A549 (cell line): Measurements from ENCODE around the gene IL4I1. TPM values are rescaled to one million over a fixed set of nuclear protein-coding genes. Genes with fewer than 3 reads are reported as not detected.

ENCODE experiments used
- ATAC-seq, 2 experiments: fragments of 200-7000 bp in 1 of 2; fragments of >200 bp in 1 of 2; cut with Nextera tagmentation in 1 of 2; cut with Tn5 transposase in 1 of 2; 3 replicates each; pipeline versions ENCODE4 v1.8.0 to v1.9.1; 2018 to 2020; ENCODE audit warnings: mild to moderate bottlenecking in 1 of 2, moderate library complexity in 1 of 2
- CTCF ChIA-PET: fragments of 300-600 bp; sonication (Branson Sonifier 250); formaldehyde crosslinking; extraction: SDS; loops from one replicate; lab custom pipeline; 2021; ENCODE audit warnings: antibody characterized with exemption, inconsistent platforms; lab: Yijun Ruan, JAX
- POLR2A ChIA-PET: fragments of 350-600 bp; formaldehyde crosslinking; extraction: SDS; loops from one replicate; lab custom pipeline; 2021; ENCODE audit warnings: antibody characterized with exemption, inconsistent platforms; lab: Yijun Ruan, JAX
- DNase-seq, 2 experiments: peaks; one replicate each; pipeline versions ENCODE4 v3.0.0 to v3.0.0-alpha.2; 2011 to 2016; ENCODE audit warnings: low read depth in 1 of 2, low spot score in 1 of 2
- FAIRE-seq: peaks from 2 replicates; lab custom pipeline; 2011; peaks lifted over from hg19 to GRCh38; lab: Jason Lieb, UNC
- H3K27ac ChIP-seq, 2 experiments: fragments of >200 bp; sonication (Bioruptor Twin); formaldehyde crosslinking; 3 replicates each; pipeline ENCODE4 v1.5.1; 2016 to 2017
- H3K4me1 ChIP-seq: fragments of >200 bp; sonication (Bioruptor Twin); formaldehyde crosslinking; 3 replicates; pipeline ENCODE4 v1.6.1; 2016
- H3K4me2 ChIP-seq: fragments of >200 bp; sonication (Bioruptor Twin); formaldehyde crosslinking; 3 replicates; pipeline ENCODE4 v1.6.1; 2016
- H3K4me3 ChIP-seq: fragments of >200 bp; sonication (Bioruptor Twin); formaldehyde crosslinking; 3 replicates; pipeline ENCODE4 v1.5.1; 2016
- H3K9me3 ChIP-seq: fragments of >200 bp; sonication (Bioruptor Twin); formaldehyde crosslinking; 3 replicates; pipeline ENCODE4 v1.6.1; 2016
- BHLHE40 ChIP-seq: IDR thresholded peaks from 2 replicates; pipeline ENCODE4 v1.6.1; 2012; ENCODE audit warnings: low read depth, low read length, inconsistent platforms
- CHD2 ChIP-seq: fragments of 150-350 bp; IDR thresholded peaks from 2 replicates; pipeline ENCODE4 v1.6.1; 2014; ENCODE audit warnings: low read length; ENCODE audit not compliant: partially characterized antibody
- EP300 ChIP-seq, 2 experiments: fragments of >200 bp; sonication (Bioruptor Twin); formaldehyde crosslinking; IDR thresholded peaks; 2 replicates in 1 of 2; 3 replicates in 1 of 2; pipeline ENCODE4 v1.6.1; 2016 to 2017
- FOXS1 ChIP-seq: fragments of 250-450 bp; sonication (Bioruptor Pico); IDR thresholded peaks from 2 replicates; pipeline ENCODE4 v1.5.0; 2020; ENCODE audit warnings: mild to moderate bottlenecking, moderate library complexity
- HDAC2 ChIP-seq: fragments of 200-600 bp; sonication (generic); IDR thresholded peaks from 2 replicates; pipeline ENCODE4 v1.6.1; 2016
- HOXB5 ChIP-seq: fragments of 250-450 bp; sonication (Bioruptor Pico); IDR thresholded peaks from 2 replicates; pipeline ENCODE4 v1.5.0; 2020; ENCODE audit warnings: mild to moderate bottlenecking, moderate library complexity
- JUNB ChIP-seq: fragments of >200 bp; sonication (Bioruptor Twin); formaldehyde crosslinking; IDR thresholded peaks from 2 replicates; pipeline ENCODE4 v1.6.1; 2016
- MAFK ChIP-seq: fragments of 450-650 bp; IDR thresholded peaks from 2 replicates; pipeline ENCODE4 v1.6.1; 2014; ENCODE audit not compliant: partially characterized antibody
- MYC ChIP-seq: IDR thresholded peaks from 2 replicates; pipeline ENCODE4 v1.6.1; 2012; ENCODE audit warnings: mild to moderate bottlenecking, inconsistent platforms, low read length, improper control_type of control experiment, borderline replicate concordance
- NFE2L2 ChIP-seq: fragments of 150-350 bp; conservative IDR thresholded peaks from 2 replicates; pipeline ENCODE4 v1.6.1; 2014; ENCODE audit warnings: low read length
- POLR2A ChIP-seq: IDR thresholded peaks from 2 replicates; pipeline ENCODE4 v1.6.1; 2012; ENCODE audit warnings: mild to moderate bottlenecking, low read length
- POLR2AphosphoS2 ChIP-seq: conservative IDR thresholded peaks from 2 replicates; pipeline ENCODE4 v1.6.1; 2012; ENCODE audit warnings: low read length, improper control_type of control experiment, inconsistent platforms
- RAD21 ChIP-seq, 2 experiments: fragments of >200 bp in 1 of 2; sonication (Bioruptor Twin) in 1 of 2; formaldehyde crosslinking in 1 of 2; IDR thresholded peaks in 1 of 2; conservative IDR thresholded peaks in 1 of 2; 2 replicates in 1 of 2; 3 replicates in 1 of 2; pipeline ENCODE4 v1.6.1; 2012 to 2018; ENCODE audit warnings: inconsistent platforms in 1 of 2
- RCOR1 ChIP-seq: fragments of 150-350 bp; IDR thresholded peaks from 2 replicates; pipeline ENCODE4 v1.6.1; 2014; ENCODE audit warnings: antibody characterized with exemption, low read length, low read depth
- RFX5 ChIP-seq: fragments of 450-650 bp; IDR thresholded peaks from 2 replicates; pipeline ENCODE4 v1.7.1; 2014; ENCODE audit warnings: antibody characterized with exemption, mild to moderate bottlenecking, moderate library complexity
- RNF2 ChIP-seq: fragments of 200-600 bp; sonication (generic); IDR thresholded peaks from 2 replicates; pipeline ENCODE4 v1.6.1; 2016; ENCODE audit warnings: low read depth, mild to moderate bottlenecking, antibody characterized with exemption, moderate library complexity, borderline replicate concordance
- TFCP2L1 ChIP-seq: fragments of 250-450 bp; sonication (Bioruptor Pico); IDR thresholded peaks from 2 replicates; pipeline ENCODE4 v1.5.0; 2021; ENCODE audit warnings: mild to moderate bottlenecking
- TP53 ChIP-seq: fragments of 250-450 bp; sonication (Bioruptor Pico); IDR thresholded peaks from 2 replicates; pipeline ENCODE4 v1.5.0; 2021; ENCODE audit warnings: mild to moderate bottlenecking, moderate library complexity
- ZSCAN20 ChIP-seq: fragments of 250-450 bp; sonication (Bioruptor Pico); IDR thresholded peaks from 2 replicates; pipeline ENCODE4 v1.8.0; 2022; ENCODE audit warnings: mild to moderate bottlenecking, moderate library complexity
- WGBS: methylation state at CpG from one replicate; pipeline ENCODE4 v1.1.6; 2017; ENCODE audit errors: missing lambda C conversion rate; 5-methylcytosine and 5-hydroxymethylcytosine counted together
- polyA plus RNA-seq, 4 experiments: library from polyadenylated mRNA; depleted of rRNA in 3 of 4; stranded (reverse); fragments of >200 nt; fragmentation: RNase III in 1 of 4; extraction: RNeasy Plus Mini Kit Qiagen cat#74134 plus additional on column Dnase treatment in 1 of 4; gene quantifications; 2 replicates in 3 of 4; 3 replicates in 1 of 4; pipeline ENCODE4 v1.2.3, GENCODE V29; 2011 to 2017
- TF ChIP-seq, protein P1 (sequence below): IDR thresholded peaks from 2 replicates; pipeline ENCODE4 v1.6.1; 2012
- TF ChIP-seq, protein P2 (sequence below): IDR thresholded peaks from 2 replicates; pipeline ENCODE4 v1.6.1; 2012
- TF ChIP-seq, protein P3 (sequence below): IDR thresholded peaks from 2 replicates; pipeline ENCODE4 v1.6.1; 2012; ENCODE audit warnings: low read depth, borderline replicate concordance
- TF ChIP-seq, protein P4 (sequence below): fragments of 250-450 bp; sonication (Bioruptor Pico); IDR thresholded peaks from 2 replicates; pipeline ENCODE4 v1.5.0; 2020; ENCODE audit warnings: low read depth, mild to moderate bottlenecking, moderate library complexity

Gene IL4I1
- polyA plus RNA-seq, 2 of the 4 experiments (the other 2 are of a cell fraction), result 0.18 to 0.62 TPM

DNA sequence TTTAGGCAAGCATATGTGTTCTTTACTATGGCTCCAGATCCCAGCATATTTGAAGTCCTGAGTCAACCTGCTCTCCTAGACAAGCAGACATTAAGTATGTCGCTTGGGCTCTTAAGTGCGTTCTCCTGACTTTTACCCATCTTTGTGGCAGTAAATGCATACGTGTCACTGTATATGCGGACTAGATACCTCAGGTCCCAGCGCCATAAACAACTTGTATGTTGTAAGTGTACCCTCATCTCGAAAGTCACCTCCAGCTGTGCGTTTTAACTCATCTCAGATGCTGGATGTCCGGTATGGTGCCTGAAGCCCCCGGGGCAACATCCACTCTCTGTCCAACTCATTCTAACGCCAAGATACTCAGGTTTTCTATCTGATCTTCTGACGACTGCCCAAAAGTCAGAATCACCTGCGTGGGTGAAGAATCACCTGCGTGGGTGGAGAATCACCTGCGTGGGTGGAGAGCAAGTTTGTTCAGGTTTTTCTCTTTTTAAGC, 44.0 kb downstream of the IL4I1 start:
- 88% methylated on average over 14 of the region's 14 CpGs for WGBS
- Histone ChIP-seq H3K4me2 (peak overlapping the region; percentile 92), H3K4me1 (peaks cover 17% of the 10 kb centered on the region), H3K9me3 (no peaks in the 10 kb centered on the region), H3K4me3 (peak overlapping the region; percentile 89; the same call in 2 of the 3 replicates), H3K27ac (no peak overlapping the region)
- DNase-seq (no peak), ATAC-seq (no peak), FAIRE-seq (no peak)
- TF ChIP-seq MAFK (no peak), RNF2 (no peak), BHLHE40 (no peak)
- TF ChIP-seq, protein P1, sequence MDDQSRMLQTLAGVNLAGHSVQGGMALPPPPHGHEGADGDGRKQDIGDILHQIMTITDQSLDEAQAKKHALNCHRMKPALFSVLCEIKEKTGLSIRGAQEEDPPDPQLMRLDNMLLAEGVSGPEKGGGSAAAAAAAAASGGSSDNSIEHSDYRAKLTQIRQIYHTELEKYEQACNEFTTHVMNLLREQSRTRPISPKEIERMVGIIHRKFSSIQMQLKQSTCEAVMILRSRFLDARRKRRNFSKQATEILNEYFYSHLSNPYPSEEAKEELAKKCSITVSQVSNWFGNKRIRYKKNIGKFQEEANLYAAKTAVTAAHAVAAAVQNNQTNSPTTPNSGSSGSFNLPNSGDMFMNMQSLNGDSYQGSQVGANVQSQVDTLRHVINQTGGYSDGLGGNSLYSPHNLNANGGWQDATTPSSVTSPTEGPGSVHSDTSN, result peak; percentile 44; the same call in 1 of the 2 replicates
- ChIA-PET CTCF (no interaction called here), POLR2A (no interaction called here)

DNA sequence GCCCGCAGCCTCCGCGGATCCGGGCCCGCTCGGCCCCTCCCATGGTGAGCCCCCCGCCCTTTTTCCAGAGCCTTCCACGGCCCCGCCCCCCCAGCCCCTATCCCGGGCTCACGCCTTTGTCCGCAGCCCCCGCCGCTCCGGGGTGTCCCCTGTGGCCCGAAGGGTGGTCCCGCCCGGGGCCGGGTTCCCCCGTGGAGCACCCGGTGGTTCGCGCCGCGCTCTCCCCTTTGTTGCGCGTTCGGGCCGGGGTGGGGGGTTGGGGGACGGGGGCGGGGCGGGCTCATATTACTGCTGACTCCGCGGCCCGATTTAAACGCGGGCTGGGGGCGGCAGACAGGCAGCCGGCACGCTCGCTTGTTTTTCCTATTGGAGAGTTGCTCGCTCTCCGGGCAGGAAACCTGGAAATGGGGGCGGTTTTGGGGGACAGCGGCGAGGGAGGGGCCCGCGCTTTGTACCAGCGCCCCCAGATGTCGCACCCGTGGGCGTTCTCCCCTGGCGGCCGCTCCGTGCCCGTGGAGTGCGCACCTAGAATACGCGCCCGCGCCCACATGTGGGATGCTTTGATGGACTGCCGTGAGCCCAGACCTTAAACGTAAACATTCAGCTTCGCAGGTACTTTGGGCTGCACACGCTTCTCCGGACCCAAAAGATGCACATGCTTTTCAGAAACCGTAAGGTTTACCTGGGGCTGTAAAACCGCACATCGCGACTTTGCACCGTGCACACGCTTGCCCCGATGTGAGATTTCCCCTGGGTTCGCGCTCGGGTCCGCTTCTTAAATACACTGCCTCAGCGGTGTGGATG, 45.0 kb downstream of the IL4I1 start:
- Histone ChIP-seq H3K4me1 (peaks cover 17% of the 10 kb centered on the region), H3K9me3 (no peaks in the 10 kb centered on the region), H3K4me3 (peak overlapping the region; percentile 89)
- CTCF ChIA-PET, result interaction anchor here (1.0 to 1.3 kb wide), 3 partner anchors 12 to 21 kb away, joined by 3 to 6 read pairs (median 4); no protein-coding TSS in a partner anchor
- no peak for FAIRE-seq
- TF ChIP-seq, protein P1, result peak; percentile 36; the same call in 1 of the 2 replicates
- TF ChIP-seq, protein P2, sequence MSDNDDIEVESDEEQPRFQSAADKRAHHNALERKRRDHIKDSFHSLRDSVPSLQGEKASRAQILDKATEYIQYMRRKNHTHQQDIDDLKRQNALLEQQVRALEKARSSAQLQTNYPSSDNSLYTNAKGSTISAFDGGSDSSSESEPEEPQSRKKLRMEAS, result peak; percentile 60
- no peak for TF ChIP-seq RFX5
- TF ChIP-seq, all 56 proteins: peak for 2
- H3K27ac ChIP-seq, result peak overlapping the region; percentile 94 to 97
- 23% methylated on average over 28 of the region's 78 CpGs for WGBS
- no peak for ATAC-seq
- peak overlapping the region; percentile 92 for H3K4me2 ChIP-seq
- no peak for DNase-seq
- POLR2A ChIA-PET, result interaction anchor here (0.7 to 1.6 kb wide), 4 partner anchors 11 to 210 kb away, joined by 3 to 10 read pairs (median 4); partner anchors contain the start of gene SCAF1

DNA sequence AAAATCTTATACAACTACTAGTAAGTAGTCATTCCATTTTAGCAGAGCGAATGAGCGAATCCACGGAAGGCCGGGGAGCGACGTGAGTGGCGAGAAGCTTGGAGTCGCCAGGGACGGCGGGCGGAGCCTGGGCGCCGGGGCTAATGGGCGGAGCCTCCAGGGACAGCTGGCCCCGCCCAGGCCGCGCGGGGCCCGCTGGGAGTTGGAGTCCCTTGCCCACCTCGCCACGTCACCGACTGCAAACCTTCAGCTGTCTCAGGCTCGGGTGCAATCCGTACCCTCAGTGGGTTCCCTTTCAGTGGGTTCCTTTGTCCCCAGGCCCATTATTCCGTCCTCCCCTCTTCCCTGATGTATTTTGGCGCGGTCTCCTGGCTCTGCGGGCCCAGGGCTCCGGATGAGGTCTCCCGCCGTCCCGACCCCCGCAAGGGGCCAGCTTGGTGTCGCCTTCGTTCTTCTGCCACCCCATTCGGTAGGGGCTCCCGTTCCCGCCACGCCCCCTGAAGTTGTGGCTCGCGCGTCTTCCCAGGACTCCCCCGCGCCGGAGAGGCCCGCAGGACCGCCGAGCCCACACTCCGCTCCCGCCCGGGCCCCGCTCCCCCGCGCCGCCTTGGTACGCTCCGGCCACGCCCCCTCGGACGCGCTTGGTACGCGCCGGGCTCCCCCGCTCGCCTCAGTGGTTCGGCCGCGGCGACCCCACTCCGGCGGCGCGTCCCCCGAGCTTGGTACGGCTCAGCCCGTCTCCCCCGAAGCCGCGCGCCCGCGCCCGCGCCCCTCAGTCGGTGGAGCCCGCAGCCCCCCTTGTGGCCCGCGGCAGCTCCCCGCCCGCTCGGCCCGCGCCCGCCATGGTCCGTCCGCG, 46.0 kb downstream of the IL4I1 start, which contains the start of gene PTOV1:
PTOV1 (plus strand) TSS at position 673 of the 856 bp plus-strand sequence.
- DNase-seq, result peak; percentile 96 to 97
- peak; percentile 76 to 84 for ATAC-seq
- Histone ChIP-seq H3K9me3 (no peaks in the 10 kb centered on the region), H3K4me3 (peak within 1 kb of the TSS; percentile 89), H3K4me1 (peaks cover 17% of the 10 kb centered on the region), H3K27ac (peak within 1 kb of the TSS; percentile 94 to 97), H3K4me2 (peak within 1 kb of the TSS; percentile 92)
- WGBS, result under 1% methylated on average over 44 of the region's 98 CpGs
- ChIA-PET POLR2A (interaction anchor here (0.7 to 1.6 kb wide), 14 partner anchors 11 to 209 kb away, joined by 3 to 18 read pairs (median 4); partner anchors contain the start of genes AKT1S1, PNKP, SCAF1 and TBC1D17), CTCF (interaction anchor here (0.8 to 1.8 kb wide), 9 partner anchors 9 to 178 kb away, joined by 3 to 7 read pairs (median 4); no protein-coding TSS in a partner anchor)
- no peak for FAIRE-seq
- TF ChIP-seq CHD2 (no peak), RFX5 (peak; percentile 40; the same call in 1 of the 2 replicates), NFE2L2 (no peak), POLR2A (peak; percentile 44), TP53 (CRISPR knock-in tag) (no peak), MYC (no peak; the same call in 1 of the 2 replicates), FOXS1 (CRISPR knock-in tag) (no peak), TFCP2L1 (CRISPR knock-in tag) (0 out of 2 replicates have a peak, but pooled peaks have one; percentile 53), BHLHE40 (peak; percentile 89), POLR2AphosphoS2 (no peak), EP300 (IDR thresholded peaks at IDR 0.05) (no peak), RAD21 (conservative IDR thresholded peaks at IDR 0.05 in 1 of 2, IDR thresholded peaks at IDR 0.05 in 1 of 2) (no peak; a peak in 1 of 5 replicates), JUNB (no peak), RNF2 (no peak), HOXB5 (CRISPR knock-in tag) (no peak), HDAC2 (no peak), ZSCAN20 (CRISPR knock-in tag) (no peak), RCOR1 (no peak)
- TF ChIP-seq, protein P2, result peak; percentile 66
- TF ChIP-seq, protein P3, sequence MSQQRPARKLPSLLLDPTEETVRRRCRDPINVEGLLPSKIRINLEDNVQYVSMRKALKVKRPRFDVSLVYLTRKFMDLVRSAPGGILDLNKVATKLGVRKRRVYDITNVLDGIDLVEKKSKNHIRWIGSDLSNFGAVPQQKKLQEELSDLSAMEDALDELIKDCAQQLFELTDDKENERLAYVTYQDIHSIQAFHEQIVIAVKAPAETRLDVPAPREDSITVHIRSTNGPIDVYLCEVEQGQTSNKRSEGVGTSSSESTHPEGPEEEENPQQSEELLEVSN, result peak; percentile 65
- TF ChIP-seq, protein P4, sequence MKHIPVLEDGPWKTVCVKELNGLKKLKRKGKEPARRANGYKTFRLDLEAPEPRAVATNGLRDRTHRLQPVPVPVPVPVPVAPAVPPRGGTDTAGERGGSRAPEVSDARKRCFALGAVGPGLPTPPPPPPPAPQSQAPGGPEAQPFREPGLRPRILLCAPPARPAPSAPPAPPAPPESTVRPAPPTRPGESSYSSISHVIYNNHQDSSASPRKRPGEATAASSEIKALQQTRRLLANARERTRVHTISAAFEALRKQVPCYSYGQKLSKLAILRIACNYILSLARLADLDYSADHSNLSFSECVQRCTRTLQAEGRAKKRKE (CRISPR knock-in tag), result no peak
